Left forelimb (tissue), 1 donor: ENCODE results near the gene RBM17.
"Not testable (repeated sequence)": the region's sequence is repeated elsewhere in the genome, so short reads cannot be mapped to it uniquely, and the experiment has no call there.

Experiments used
- DNase-seq: peaks from one replicate; pipeline ENCODE4 v3.0.0-alpha.2; 2018; ENCODE audit warnings: low spot score

The RBM17 gene

DNA sequence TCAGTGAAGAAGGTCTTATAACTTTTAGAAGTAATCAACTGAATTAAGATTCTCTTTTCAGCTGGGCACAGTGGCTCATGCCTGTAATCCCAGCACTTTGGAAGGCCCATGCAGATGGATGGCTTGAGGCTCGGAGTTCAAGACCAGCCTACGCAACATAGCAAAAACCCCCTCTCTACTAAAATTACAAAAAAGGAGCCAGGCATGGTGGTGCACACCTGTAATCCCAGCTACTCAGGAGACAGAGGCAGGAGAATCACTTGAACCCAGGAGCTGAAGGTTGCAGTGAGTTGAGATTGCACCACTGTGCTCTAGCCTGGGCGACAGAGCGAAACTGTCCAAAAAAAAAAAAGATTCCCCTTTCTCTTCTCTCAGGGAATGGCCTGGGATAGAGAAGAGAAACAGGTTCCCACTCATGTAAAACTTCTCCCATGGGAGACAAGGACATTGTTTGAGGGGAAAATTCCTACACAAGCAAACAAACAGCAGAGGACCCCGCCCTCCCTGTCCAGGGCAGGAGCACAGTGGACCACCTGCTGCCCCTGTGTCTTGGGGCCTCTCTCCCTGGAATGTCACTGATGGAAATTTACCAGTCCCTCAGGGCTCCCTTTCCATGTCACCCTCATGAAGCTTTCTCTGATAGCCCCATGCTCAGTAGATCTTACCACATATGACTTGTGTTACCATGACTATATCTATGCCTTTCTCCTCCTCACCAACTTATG, 32.3 kb upstream of the RBM17 start:
- no peak for DNase-seq

DNA sequence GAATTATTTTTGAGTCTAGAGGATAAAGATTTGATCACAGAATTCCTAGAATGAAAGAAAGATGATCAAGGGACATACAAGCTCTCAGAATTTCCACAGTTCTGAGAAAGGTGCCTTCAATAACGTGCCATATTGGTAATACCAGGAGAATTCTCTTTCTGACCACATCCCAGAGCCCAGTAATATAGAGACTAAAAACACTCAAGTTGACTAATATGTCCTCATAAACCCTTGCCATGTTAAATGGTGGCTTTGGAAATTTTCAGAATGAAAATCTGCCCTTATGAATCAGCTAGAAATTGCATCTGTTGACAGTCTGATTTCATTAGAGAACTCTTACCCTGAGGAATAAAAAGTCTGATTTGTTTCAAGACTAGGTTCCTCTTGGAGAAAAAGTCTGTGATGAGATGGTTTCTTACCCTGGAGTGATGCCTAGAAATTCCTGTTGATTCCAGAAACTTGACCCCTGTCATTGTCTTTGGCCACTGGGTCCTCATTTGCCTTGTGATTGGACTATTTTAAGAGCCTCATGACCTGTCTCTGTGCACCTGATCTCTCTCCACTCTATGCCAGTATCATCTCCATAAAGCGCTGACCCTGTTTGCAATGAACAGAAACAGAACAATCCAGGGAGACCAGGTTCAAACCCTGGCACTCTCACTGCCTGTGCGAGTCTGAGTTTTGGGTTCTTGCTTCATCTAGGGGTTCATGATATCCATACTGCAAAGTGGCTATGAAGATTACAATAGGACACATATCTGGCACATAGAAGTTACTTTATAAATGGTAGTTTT, 30.0 kb upstream of the RBM17 start:
- no peak for DNase-seq

DNA sequence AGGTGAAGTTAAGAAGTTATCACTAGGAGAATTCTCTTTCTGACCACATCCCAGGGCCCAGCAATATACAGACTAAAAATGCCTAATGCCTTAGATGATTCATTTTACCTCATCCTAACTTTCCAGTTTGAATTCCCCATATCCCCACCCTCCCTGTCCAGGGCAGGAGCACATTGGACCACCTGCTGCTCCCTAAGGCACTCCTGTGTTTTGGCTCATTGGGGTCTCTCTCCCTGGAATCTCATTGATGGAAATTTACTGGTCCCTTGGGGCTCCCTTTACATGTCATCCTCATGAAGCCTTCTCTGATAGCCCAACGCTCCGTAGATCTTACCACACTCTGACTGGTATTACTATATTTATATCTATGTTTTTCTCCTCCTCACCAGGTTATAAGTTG, 29.3 kb upstream of the RBM17 start:
- no peak for DNase-seq

DNA sequence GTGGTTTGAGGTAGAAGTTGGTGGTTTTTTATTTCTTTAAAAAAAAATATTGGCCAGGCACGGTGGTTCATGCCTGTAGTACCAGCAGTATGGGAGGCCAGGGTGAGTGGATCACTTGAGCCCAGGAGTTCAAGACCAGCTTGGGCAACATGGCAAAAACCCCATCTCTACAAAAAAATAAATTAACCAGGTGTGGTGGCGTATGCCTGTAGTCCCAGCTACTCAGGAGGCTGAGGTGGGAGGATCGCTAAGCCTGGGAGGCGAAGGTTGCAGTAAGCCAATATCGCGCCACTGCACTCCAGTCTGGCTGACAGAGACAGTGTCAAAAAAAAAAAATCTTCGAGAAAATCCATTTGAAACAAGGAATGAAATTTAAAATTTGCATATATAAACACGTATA, 27.8 kb upstream of the RBM17 start:
- DNase-seq = no peak

DNA sequence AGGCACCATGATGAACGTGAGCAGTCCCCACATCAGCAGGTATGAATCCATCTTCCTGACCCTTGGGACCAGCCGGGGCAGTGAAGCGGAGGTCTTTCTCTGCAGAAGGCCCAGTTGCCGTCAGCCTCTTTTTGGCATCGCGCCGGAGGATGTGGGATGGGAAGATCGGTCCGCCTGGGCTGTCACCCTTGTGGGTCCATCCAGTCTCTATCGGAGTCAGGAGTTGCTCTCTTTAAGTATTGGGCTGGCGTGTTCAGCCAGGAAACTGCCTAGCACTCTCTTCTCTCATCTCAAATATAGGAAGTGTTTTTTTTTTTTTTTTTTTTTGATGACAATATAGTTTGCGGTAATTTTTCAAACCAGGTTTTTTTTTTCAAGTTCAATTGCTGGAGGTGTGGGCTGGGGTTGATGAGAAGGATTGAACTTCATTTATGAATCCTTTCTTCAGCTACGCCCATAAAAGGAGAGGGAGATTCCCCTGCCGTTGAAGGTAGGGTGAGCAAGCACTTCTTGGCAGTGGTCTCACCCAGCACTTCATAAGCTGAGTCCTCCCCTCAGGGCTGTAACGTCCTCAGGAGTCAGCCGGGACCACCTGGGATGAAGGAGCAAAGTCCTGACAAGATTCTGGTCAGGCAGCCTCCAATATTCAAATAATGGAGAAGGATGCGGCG, 26.6 kb upstream of the RBM17 start, which contains the start of gene IL2RA:
IL2RA (minus strand) TSS at position 267 of the 671 bp plus-strand sequence; CDS start at position 51, 216 bp downstream.
- no peak for DNase-seq

DNA sequence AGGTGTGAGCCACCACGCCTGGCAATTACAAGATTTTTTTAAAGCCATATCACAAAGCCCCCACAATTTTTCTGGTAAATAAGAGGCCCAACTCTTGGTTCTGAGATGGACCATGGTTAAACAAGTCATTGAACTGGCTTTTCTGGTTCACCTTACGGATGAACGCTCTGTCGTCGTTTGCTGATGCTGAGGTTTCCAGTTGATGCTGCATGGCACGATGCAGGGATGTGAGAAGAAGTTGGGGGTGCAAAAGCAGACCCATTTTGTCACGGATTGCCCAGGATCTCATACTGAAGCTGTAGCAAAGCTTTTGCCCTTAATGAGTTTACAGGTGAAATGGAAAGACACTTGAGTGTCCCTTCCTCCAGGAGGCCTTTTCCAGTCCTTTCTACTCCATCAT, 24.7 kb upstream of the RBM17 start:
- no peak for DNase-seq

DNA sequence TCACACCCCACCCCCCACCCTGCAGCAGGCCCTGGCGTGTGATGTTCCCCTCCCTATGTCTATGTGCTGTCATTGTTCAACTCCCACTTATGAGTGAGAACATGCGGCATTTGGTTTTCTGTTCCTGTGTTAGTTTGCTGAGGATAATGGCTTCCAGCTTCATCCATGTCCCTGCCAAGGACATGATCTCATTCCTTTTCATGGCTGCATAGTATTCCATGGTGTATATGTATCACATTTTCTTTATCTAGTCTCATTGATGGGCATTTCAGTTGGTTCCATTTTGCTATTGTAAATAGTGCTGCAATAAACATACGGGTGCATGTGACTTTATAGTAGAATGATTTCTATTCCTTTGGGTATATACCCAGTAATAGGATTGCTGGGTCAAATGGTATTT, 24.1 kb upstream of the RBM17 start:
- DNase-seq = not testable (repeated sequence)

DNA sequence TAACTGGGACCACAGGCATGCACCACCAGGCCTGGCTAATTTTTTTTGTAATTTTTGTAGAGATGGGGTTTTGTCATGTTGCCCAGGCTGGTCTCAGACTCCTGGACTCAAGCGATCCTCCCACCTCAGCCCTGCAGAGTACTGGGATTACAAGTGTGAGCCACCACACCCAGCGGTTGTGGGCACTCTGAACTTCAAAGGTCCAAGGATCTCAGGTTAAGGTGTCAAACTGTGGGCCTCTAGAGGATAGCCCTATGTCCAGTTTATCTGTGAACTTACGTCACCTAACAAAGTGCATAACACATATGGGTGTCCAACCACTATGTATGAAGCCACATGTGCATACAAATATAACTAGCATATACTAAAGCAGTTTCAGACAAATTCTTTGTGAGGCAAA, 23.4 kb upstream of the RBM17 start:
- DNase-seq = no peak

DNA sequence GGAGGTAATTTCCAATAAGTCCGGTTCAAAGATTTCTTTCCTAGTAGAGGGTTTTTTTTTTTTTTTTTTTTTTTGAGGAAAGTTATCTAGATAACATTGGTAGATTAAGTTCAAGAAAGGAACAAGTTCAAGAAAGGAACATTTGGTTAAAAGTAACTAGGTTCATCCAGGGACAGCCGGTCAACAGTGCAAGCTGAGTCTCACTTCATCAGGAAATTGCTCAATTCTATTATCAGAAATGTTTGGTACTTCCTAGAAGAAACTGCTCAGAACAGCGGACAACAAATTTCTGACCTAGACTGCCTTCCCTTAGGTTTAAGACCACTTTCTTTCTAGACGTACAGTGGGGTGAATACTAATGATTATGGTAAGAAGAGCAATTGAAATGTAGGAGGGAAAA, 23.0 kb upstream of the RBM17 start:
- no peak for DNase-seq

DNA sequence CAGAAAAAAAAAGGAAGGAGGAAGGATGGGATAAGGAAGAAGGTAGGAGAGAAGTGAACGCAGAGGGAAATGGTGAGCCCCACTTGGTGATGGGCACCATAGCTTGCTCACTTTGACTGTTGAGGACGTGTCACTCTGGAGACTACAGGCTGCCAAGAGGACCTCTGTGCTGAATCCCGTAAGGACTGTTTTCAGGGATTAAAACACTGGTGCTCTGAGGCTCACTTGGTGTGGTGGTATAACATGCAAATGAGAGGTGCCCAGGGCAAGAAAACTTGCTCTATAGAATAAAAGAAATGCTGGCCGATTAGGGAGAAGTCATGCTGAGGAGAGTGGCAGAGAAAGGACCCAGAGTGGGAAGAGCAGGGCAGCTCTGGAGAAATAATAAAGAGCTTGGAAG, 21.4 kb upstream of the RBM17 start:
- no peak for DNase-seq

DNA sequence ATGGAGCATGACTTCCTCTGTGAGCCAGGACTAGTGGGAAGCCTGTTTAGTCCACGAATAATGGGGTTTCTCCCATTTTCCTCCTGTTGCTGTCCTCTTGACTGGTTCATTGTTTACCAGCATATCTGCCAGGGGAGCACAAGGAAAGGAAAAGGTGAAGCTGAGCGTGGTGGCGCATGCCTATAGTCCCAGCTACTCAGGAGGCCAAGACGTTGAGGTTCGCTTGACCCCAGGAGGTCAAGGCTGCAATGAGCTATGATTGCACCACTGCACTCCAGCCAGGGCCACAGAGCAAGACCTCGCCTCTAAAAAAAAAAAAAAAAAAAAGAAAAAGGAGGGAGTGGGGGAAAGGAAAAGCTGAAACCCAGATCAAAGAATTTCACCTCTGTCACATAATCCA, 20.8 kb upstream of the RBM17 start:
- DNase-seq = no peak

DNA sequence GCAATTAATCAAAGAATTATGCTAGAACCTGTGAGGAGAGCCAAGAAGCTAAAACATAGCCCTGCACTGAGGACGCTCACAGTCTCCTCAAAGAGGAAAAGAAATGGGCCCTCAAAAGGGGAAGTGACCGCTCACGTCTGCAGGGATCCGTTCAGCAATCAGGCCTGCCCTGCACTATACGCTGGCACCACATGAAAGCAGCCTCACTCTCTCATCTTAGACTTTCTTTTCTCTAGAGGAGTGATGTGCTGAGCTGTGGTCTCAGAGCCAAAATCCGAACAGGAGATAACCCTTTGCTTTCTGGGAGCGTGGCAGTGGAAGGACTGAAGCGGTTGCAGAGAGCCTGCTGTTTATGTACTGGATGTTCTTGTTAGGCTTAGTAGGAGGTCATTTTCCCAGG, 20.4 kb upstream of the RBM17 start:
- DNase-seq = no peak

DNA sequence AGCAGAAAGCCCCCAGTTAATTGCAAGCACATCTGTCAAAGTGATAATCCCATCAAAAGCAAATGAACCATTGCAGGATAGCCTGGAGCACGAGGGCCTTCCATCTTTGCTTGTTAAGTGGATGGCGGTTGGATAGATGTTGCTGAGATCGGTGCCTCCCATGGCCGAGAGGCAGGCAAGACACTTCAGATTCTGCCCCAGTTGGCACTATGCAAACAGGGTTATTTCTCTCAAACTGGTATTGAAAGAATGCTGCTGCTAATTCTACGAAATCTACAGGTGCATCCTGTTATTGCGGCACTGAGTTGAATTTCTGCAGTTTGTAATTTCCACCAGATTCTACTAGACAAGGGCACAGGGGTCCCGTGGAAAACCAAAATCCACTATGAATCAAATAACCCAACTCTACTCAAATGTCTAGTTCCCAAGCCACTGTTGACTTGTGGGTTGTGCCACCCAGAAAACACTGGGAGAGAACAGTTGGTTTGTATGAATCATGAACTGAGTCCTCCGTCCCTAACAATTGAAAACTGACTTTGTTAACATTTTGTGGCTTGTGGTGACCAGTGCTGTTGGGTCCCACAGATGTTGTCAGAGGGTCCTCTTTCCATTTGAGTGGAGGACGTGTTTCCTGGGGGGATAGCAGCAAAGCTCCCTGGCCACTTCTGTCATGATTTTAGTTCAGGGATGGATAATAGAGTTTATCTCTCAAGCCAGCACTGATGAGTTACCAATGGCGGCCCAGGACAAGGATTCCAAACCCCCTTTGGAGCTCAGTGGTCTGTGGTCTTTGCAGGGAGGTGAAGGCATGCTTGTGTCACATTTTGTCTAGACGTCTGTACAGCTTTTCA, 19.5 kb upstream of the RBM17 start:
- DNase-seq = no peak

DNA sequence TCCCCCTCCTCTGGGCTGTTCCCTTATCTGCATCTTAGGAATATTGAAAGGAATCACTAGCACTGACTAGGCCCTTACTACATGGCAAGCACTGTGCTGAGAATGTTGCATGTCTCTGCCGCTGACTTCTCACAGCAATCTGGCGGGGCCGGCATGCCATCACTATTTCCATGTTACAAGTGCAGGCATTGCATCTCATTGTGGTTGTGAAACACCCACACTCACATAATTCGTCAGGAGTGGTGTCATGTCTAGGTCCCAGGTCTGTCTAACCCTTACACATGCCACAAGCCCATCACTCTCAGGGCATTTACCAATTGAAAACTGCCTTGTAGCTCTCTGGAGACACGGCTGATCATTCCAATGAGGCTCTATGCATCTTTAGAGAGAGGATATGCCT, 18.2 kb upstream of the RBM17 start:
- DNase-seq = no peak

DNA sequence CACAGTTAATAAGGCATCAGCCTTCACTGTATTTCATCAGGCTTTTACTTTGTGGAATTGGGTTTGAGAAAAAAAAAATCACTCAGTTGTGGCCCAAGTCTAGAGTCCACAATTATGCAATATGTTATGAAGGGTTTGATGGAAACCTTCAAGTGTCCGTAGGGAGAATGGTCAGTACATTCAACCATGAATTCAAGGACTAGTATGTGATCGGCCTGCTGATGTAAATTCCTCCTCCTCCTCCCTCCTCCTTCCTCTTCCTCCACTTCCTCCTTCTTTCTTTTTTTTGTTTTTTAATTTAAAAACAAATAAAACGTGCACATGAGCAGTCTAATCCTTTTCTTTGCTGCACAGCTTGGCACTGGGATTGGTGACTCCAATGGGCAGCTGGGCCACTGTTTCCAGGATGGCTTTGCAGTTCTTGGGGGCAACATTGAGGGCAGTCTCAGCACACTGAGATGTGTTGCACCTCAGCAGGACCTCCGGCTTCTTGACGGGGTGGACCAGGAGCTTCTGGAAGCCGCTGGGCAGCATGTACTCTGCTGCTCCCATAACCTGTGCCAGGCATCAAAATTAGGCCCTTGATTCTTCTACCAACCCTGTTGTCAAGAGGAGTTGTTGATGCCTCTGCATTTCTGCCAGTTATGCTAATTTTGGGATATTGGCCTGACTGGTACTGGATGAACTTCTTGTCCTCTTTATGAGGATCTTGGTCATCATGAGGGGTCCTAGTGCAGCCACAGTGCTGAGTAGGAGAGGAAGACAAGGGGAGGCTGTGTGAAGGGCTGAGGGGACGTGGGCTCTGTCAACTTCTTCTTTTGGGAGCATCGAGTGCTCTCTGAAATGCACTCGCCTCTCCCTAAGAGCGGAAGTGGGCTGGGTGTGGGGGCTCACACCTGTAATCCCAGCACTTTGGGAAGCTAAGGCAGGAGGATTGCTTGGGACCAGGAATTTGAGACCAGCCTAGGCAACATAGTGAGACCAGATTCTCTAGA, 17.4 kb upstream of the RBM17 start:
- DNase-seq = no peak

DNA sequence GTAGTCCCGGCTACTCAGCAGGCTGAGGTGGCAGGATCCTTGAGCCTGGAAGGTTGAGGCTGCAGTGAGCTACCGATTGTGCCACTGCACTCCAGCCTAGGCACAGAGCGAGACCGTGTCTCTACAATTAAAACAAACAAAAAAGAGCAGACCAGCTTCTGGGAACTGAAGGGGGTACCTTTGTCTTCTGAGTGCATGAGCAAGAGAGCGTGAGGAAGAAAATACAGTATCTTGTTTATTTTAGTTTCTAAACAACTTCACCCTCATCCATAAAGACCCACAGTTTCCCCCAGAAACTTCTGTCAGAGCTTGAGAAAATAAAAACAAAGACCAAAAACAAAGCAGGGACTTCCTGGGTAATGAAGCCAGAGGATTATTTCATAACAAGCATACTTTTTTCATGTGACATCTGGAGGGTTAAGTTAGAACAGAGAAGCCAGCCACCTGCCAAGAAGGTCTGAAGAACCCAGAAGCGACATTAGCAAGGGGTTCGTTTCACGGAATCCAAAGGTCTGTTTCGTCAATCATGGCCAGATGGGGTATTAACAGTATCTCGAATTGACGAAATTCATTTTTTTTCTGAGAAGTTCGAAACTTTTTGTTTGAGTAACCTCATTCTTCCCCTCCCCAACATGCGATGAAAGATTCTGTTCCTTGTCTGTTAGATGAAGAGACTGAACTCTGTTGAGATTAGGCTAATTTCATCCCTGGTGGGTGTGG, 16.5 kb upstream of the RBM17 start:
- no peak for DNase-seq

DNA sequence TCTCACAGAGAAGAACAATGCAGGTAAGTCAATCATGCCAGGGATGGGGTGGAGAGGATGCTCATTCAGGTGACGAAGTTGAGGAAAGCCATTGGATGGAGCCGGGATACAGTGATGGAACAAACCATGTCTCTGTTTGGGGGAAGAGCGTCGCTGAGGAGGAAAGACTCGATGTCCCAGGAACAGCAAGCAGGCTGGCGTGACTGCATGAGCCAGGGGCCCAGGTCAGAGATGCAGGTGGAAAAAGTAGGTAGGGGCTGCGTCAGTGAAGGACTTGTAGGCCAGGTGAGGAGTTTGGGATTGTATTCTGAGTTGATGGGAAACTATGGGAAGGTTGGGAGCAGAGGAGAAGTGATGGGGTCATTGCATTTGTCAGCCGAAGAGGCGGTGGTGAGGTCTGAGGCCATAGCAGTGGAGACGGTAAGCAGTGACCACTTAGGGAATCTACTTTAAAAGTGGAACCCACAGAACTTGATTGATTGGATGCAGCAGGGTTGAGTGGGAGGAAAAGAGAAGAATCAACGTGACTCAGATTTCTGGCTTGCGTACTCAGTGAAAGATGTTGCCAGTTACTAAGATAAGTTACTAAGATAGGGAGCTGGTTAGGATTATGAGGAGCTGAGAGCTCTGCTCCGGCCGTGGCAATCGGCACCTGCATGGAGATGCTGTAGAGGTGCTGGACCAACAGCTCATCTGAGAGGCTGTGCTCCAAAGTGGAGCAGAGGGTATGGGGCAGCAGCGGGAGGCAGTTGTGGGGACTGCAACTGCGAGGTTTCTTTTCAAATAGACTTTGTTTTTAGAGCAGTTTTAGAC, 14.1 kb upstream of the RBM17 start:
- no peak for DNase-seq

DNA sequence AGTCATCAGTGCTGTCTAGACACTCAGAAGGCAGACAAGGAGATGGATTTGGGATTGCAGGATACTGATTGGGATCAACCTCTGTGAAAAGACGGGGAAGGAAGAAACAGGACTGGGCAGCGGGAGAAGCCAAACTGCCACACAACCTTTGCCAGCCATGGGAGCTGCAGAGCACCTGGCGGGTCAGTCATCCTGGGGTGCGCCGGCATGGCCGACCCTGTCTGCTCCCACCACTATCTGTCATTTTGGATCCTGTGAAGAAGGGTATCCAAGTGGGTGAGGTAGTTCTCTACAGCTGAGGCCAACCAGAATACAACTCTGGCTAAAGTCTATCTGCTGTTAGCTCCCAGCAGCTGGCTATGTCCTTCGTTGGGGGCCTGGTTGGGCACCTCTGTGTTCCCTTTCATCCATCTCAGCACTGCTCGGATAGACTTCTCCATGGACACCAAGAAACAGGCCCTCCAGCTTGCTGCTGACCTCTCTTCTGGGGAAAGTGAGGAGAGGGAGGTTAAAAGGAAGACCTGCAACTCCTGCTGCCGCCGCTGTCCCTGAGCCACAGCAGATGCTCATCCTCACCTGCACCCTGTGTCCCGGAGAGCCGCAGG, 11.7 kb upstream of the RBM17 start:
- DNase-seq = no peak

DNA sequence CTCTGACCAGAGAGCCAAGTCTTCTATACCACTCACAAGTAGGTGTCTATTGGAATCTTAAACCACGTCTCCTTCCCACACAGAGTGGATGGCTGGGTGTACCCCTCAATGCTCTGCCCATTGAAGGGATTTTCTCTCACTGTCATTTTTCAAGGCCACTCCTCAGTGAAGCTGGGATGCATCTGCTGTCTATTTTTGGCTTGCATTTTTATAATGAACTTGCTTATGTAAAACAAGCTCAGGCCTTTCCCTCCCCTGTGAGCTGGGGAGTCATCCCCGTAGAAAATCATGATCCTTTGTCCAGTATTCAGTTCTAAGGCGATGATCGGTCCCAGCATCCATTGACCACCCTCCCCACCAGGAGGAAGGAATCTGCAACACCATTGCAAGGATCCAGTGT, 9.8 kb upstream of the RBM17 start:
- no peak for DNase-seq
